GM18507 (cell line): Measurements from ENCODE around the gene EME2.
"Not testable (repeated sequence)": the region's sequence is repeated elsewhere in the genome, so short reads cannot be mapped to it uniquely, and the experiment has no call there.

Source experiments
- DNase-seq: peaks from one replicate; pipeline ENCODE4 v3.0.0; 2011; ENCODE audit warnings: low read depth; ENCODE audit not compliant: insufficient read length; ENCODE audit errors: extremely low spot score
- FAIRE-seq: peaks from 2 replicates; lab custom pipeline; 2011; peaks lifted over from hg19 to GRCh38; lab: Jason Lieb, UNC

EME2 gene

GRCh38 chr16:1772362-1772907 lies at the start of gene EME2:
TSS of gene EME2 (plus strand) at chr16:1772810. CDS start at chr16:1773228, 418 bp downstream.
- no peak for FAIRE-seq
- DNase-seq = no peak

- FAIRE-seq = peak; percentile 60
- DNase-seq = no peak
Measured at GRCh38 chr16:1723450-1724147, 49.0 kb upstream of the EME2 start.

- no peak for DNase-seq
Measured at GRCh38 chr16:1724491-1724890, 48.1 kb upstream of the EME2 start.

GRCh38 chr16:1726661-1727502 lies 45.7 kb upstream of the EME2 start:
- DNase-seq = no peak
- FAIRE-seq = no peak

More at GRCh38 chr16:1724491-1724890, 48.1 kb upstream of the EME2 start:
- FAIRE-seq = no peak

- no peak for FAIRE-seq
- DNase-seq = no peak
Measured at GRCh38 chr16:1727651-1728624, 44.7 kb upstream of the EME2 start.

GRCh38 chr16:1729026-1729425 lies 43.6 kb upstream of the EME2 start:
- DNase-seq = no peak
- FAIRE-seq = no peak

- FAIRE-seq (no peak), DNase-seq (no peak)
Measured at GRCh38 chr16:1729445-1729844, 43.2 kb upstream of the EME2 start.

GRCh38 chr16:1731073-1731472 lies 41.5 kb upstream of the EME2 start:
- DNase-seq (no peak), FAIRE-seq (no peak)

GRCh38 chr16:1731603-1732002 lies 41.0 kb upstream of the EME2 start:
- FAIRE-seq = no peak
- no peak for DNase-seq

GRCh38 chr16:1732071-1732470 lies 40.5 kb upstream of the EME2 start:
- FAIRE-seq = no peak
- no peak for DNase-seq

- DNase-seq, FAIRE-seq: not testable (repeated sequence)
Measured at GRCh38 chr16:1732551-1732987, 40.0 kb upstream of the EME2 start.

- DNase-seq (no peak), FAIRE-seq (no peak)
Measured at GRCh38 chr16:1734123-1734522, 38.5 kb upstream of the EME2 start.

GRCh38 chr16:1734816-1735215 lies 37.8 kb upstream of the EME2 start:
- FAIRE-seq (no peak), DNase-seq (no peak)

- FAIRE-seq (no peak), DNase-seq (no peak)
Measured at GRCh38 chr16:1740234-1740633, 32.4 kb upstream of the EME2 start.

- FAIRE-seq (no peak), DNase-seq (no peak)
Measured at GRCh38 chr16:1740781-1741490, 31.7 kb upstream of the EME2 start.

GRCh38 chr16:1741553-1742165 lies 31.0 kb upstream of the EME2 start:
- FAIRE-seq (no peak), DNase-seq (no peak)

GRCh38 chr16:1743376-1744337 lies 29.0 kb upstream of the EME2 start:
- no peak for DNase-seq
- FAIRE-seq = no peak
